IMR-90 (cell line): ENCODE results near the gene DEDD2. TPM values are rescaled to one million over a fixed set of nuclear protein-coding genes. Genes with fewer than 3 reads are reported as not detected.

Experiments
- ATAC-seq: fragments of 200-7000 bp; cut with Tn5 transposase; 2 replicates; pipeline ENCODE4 v1.9.1; 2020; ENCODE audit warnings: low read depth, mild to moderate bottlenecking, moderate library complexity
- BruUV-seq: library from RNA; stranded (reverse); fragments of 400-500 nt; replicated peaks from 2 replicates; lab custom pipeline; 2021; lab: Mats Ljungman, UMichigan
- CTCF ChIA-PET: fragments of 300-600 bp; formaldehyde crosslinking; extraction: SDS; loops from one replicate; lab custom pipeline; 2021; ENCODE audit warnings: antibody characterized with exemption; lab: Yijun Ruan, JAX
- POLR2A ChIA-PET: fragments of 300-600 bp; sonication (Branson Sonifier 250); formaldehyde crosslinking; loops from one replicate; lab custom pipeline; 2022; ENCODE audit warnings: antibody characterized with exemption; ENCODE audit not compliant: unreplicated experiment; lab: Charles Lee
- DNase-seq: peaks from one replicate; pipeline ENCODE4 v3.0.0; 2013
- H2AFZ ChIP-seq: replicated peaks from 2 replicates; pipeline ENCODE3; 2013; ENCODE audit warnings: low read length, mild to moderate bottlenecking; ENCODE audit not compliant: poor library complexity
- H2AK5ac ChIP-seq: 2 replicates; pipeline ENCODE4 v1.6.1; 2013; ENCODE audit warnings: low read depth, low read length, inconsistent platforms
- H2AK9ac ChIP-seq: replicated peaks from 2 replicates; pipeline ENCODE3; 2013; ENCODE audit warnings: mild to moderate bottlenecking, low read depth, low read length, moderate library complexity; ENCODE audit not compliant: poor library complexity
- H2BK120ac ChIP-seq: 2 replicates; pipeline ENCODE4 v1.6.1; 2013; ENCODE audit warnings: low read depth, low read length, inconsistent platforms
- H2BK15ac ChIP-seq: 3 replicates; pipeline ENCODE4 v1.6.1; 2013; ENCODE audit warnings: low read depth, low read length, inconsistent platforms
- H2BK20ac ChIP-seq: 2 replicates; pipeline ENCODE4 v1.6.1; 2013; ENCODE audit warnings: low read depth, mild to moderate bottlenecking, inconsistent platforms, low read length, moderate library complexity
- H2BK5ac ChIP-seq: 2 replicates; pipeline ENCODE4 v1.6.1; 2013; ENCODE audit warnings: mild to moderate bottlenecking, low read depth, low read length, inconsistent platforms; ENCODE audit not compliant: poor library complexity, severe bottlenecking
- H3K14ac ChIP-seq: replicated peaks from 2 replicates; pipeline ENCODE4 v1.6.1; 2013; ENCODE audit warnings: low read depth, low read length, inconsistent platforms
- H3K18ac ChIP-seq: 2 replicates; pipeline ENCODE4 v1.6.1; 2013; ENCODE audit warnings: low read depth, low read length, control low read depth
- H3K23ac ChIP-seq: 2 replicates; pipeline ENCODE4 v1.6.1; 2013; ENCODE audit warnings: low read depth, low read length, inconsistent platforms
- H3K27ac ChIP-seq: 2 replicates; pipeline ENCODE4 v1.5.1; 2013; ENCODE audit warnings: mild to moderate bottlenecking, control low read depth, low read length; ENCODE audit not compliant: insufficient read depth
- H3K27me3 ChIP-seq: 2 replicates; pipeline ENCODE4 v1.6.1; 2013; ENCODE audit warnings: low read length; ENCODE audit not compliant: control insufficient read depth, insufficient read depth
- H3K36me3 ChIP-seq: 2 replicates; pipeline ENCODE4 v1.6.1; 2013; ENCODE audit warnings: low read length, mixed read lengths; ENCODE audit not compliant: control insufficient read depth, insufficient read depth
- H3K4ac ChIP-seq: 2 replicates; pipeline ENCODE4 v1.6.1; 2013; ENCODE audit warnings: low read depth, low read length, inconsistent platforms
- H3K4me1 ChIP-seq: 2 replicates; pipeline ENCODE4 v1.6.1; 2013; ENCODE audit warnings: low read length, mixed read lengths; ENCODE audit not compliant: control insufficient read depth, insufficient read depth
- H3K4me2 ChIP-seq: 2 replicates; pipeline ENCODE4 v1.6.1; 2013; ENCODE audit warnings: low read depth, mild to moderate bottlenecking, control low read depth, low read length, moderate library complexity
- H3K4me3 ChIP-seq: 2 replicates; pipeline ENCODE4 v1.5.1; 2013; ENCODE audit warnings: low read depth, mild to moderate bottlenecking, control low read depth, low read length, moderate library complexity; ENCODE audit not compliant: insufficient read depth
- H3K56ac ChIP-seq: 2 replicates; pipeline ENCODE4 v1.6.1; 2013; ENCODE audit warnings: low read length, inconsistent platforms; ENCODE audit not compliant: insufficient read depth; ENCODE audit errors: extremely low read depth
- H3K79me1 ChIP-seq, 2 experiments: 2 replicates each; pipeline ENCODE4 v1.6.1; 2013; ENCODE audit warnings: low read length in 2 of 2, inconsistent platforms in 1 of 2, low read depth in 1 of 2
- H3K9ac ChIP-seq: 2 replicates; pipeline ENCODE4 v1.6.1; 2013; ENCODE audit warnings: low read depth, low read length, control low read depth
- H3K9me1 ChIP-seq: 2 replicates; pipeline ENCODE4 v1.6.1; 2013; ENCODE audit warnings: low read length, inconsistent platforms; ENCODE audit not compliant: insufficient read depth
- H3K9me3 ChIP-seq: 2 replicates; pipeline ENCODE4 v1.6.1; 2013; ENCODE audit warnings: low read length; ENCODE audit not compliant: control insufficient read depth, insufficient read depth
- H4K20me1 ChIP-seq: 2 replicates; pipeline ENCODE4 v1.6.1; 2013; ENCODE audit warnings: low read length, inconsistent platforms; ENCODE audit not compliant: insufficient read depth
- H4K5ac ChIP-seq: 2 replicates; pipeline ENCODE4 v1.6.1; 2013; ENCODE audit warnings: mild to moderate bottlenecking, low read depth, low read length, control low read depth
- H4K8ac ChIP-seq, 2 experiments: 2 replicates each; pipeline ENCODE4 v1.6.1; 2013; ENCODE audit warnings: low read depth in 2 of 2, low read length in 2 of 2, control low read depth in 1 of 2, inconsistent platforms in 1 of 2
- H4K91ac ChIP-seq: 2 replicates; pipeline ENCODE4 v1.6.1; 2013; ENCODE audit warnings: low read depth, low read length, inconsistent platforms; ENCODE audit not compliant: insufficient read depth
- POLR2A ChIP-seq: IDR thresholded peaks from 2 replicates; pipeline ENCODE4 v1.6.1; 2012; ENCODE audit warnings: mild to moderate bottlenecking, low read depth, low read length
- WGBS, 2 experiments: methylation state at CpG; one replicate each; pipeline versions ENCODE4 v1.1.5 to v1.1.7; 2013; ENCODE audit warnings: missing lambda C conversion rate in 2 of 2; ENCODE audit not compliant: insufficient read length in 1 of 2; ENCODE audit errors: extremely low coverage in 2 of 2; 5-methylcytosine and 5-hydroxymethylcytosine counted together
- dilution Hi-C: fragments of 300-500 bp; cut with HindIII; formaldehyde crosslinking; loops from one replicate; pipeline ENCODE4 v1.14.3; 2018; ENCODE audit warnings: low sequenced_read_pairs; ENCODE audit not compliant: unreplicated experiment
- in situ Hi-C: fragments of 300-500 bp; cut with MboI; formaldehyde crosslinking; loops from 3 replicates; pipeline ENCODE4 v1.14.3; 2019; ENCODE audit warnings: low sequenced_read_pairs, inconsistent platforms, mixed read lengths
- intact Hi-C: fragments of 100-400 bp; cut with micrococcal nuclease; formaldehyde crosslinking; loops from 2 replicates; pipeline ENCODE4 v1.10.0; 2022
- polyA plus RNA-seq, 3 experiments: library from polyadenylated mRNA; depleted of rRNA; stranded (reverse); fragments of >200 nt; gene quantifications; 2 replicates each; pipeline ENCODE4 v1.2.3, GENCODE V29; 2012; ENCODE audit warnings: low replicate concordance in 1 of 3
- total RNA-seq: library from RNA; depleted of rRNA; stranded (reverse); fragments of >200 nt; gene quantifications from 2 replicates; pipeline ENCODE4 v1.2.3, GENCODE V29; 2012
- TF ChIP-seq, protein P1 (sequence below): fragments of 150-350 bp; IDR thresholded peaks from 2 replicates; pipeline ENCODE4 v1.6.1; 2017; ENCODE audit warnings: mild to moderate bottlenecking, antibody characterized with exemption, low read length, low read depth

Gene DEDD2
- total and polyA plus RNA-seq, 2 of the 4 experiments (the other 2 are of a cell fraction) = 8.2 to 21.0 TPM

DNA sequence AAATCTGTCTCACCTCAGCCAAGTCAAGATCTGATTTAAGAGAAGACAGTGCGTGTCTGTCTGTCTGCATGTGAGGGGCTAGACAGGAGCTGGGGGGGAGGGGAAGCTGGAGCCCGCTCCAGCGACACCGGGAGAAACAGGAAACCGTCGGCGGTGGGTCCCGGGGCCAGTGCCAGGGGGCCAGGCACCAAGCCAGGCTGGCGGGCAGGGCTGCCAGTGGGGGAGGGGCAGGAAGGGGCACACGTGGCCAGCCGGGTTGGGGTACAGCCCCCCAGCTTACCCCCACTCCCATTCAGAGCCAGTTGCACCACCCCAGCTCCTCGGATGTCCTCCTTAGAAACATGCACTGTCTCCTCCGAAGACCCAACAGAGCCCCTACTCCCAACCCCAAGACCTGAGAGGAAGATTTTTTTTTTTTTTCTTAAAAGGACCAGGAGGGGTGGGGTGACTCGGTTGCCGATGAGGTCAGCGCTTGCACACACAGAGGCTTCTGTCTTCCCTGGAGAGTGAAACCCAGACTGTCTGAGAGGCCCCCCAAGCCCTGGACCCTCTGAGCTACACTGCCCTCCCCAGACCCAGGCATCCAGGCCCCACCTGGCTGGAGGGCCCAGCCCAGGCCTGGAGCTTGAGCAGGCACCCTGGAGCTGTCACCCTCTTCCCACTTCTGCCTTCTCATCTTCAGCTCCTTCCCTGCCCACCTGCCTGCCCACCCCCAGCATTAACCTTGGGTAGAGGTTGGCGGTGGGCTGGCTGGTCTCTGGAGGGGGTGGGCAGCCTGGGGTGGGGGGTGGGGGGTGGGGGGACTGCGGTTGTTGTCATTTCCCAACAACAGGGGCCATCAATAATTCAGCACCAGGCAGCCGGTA, 33.4 kb upstream of the DEDD2 start:
- peaks cover 15% of the 10 kb centered on the region for H3K36me3 ChIP-seq
- peak overlapping the region; percentile 59; the same call in 1 of the 2 replicates for H2BK120ac ChIP-seq
- ChIA-PET CTCF (interaction anchor here (0.6 kb wide), 1 partner anchor 142 kb away, joined by 5 read pairs; no protein-coding TSS in a partner anchor), POLR2A (interaction anchor here (1.7 kb wide), 1 partner anchor 8 kb away, joined by 4 read pairs; no protein-coding TSS in a partner anchor)
- dilution Hi-C loops (no loop called here), in situ Hi-C loops (no loop called here), intact Hi-C loops (no loop called here)
- H2AK5ac ChIP-seq = peak overlapping the region; percentile 90
- 0 out of 2 replicates have a peak overlapping the region, but pooled peaks have one; percentile 62 for H3K18ac ChIP-seq
- H3K9me1 ChIP-seq = peaks cover 7% of the 10 kb centered on the region; the same call in 1 of the 2 replicates
- no peak overlapping the region; the same call in 2 of the 3 replicates for H2BK15ac ChIP-seq
- peak overlapping the region; percentile 63; the same call in 1 of the 2 replicates for H4K5ac ChIP-seq
- H3K9ac ChIP-seq = peak overlapping the region; percentile 53
- no peaks in the 10 kb centered on the region for H3K27me3 ChIP-seq
- H3K27ac ChIP-seq = peak overlapping the region; percentile 82
- DNase-seq (peak; percentile 50), ATAC-seq (no peak)
- peak overlapping the region; percentile 65 for H3K4me2 ChIP-seq
- H2BK20ac ChIP-seq = 0 out of 2 replicates have a peak overlapping the region, but pooled peaks have one; percentile 55
- H3K14ac ChIP-seq = peak overlapping the region; percentile 68; the same call in 1 of the 2 replicates
- peak overlapping the region; percentile 92 for H3K23ac ChIP-seq
- H3K9me3 ChIP-seq = no peaks in the 10 kb centered on the region
- H3K4me1 ChIP-seq = peaks cover 24% of the 10 kb centered on the region
- H4K20me1 ChIP-seq = peaks cover 53% of the 10 kb centered on the region
- peak overlapping the region; percentile 78 for H2BK5ac ChIP-seq
- peak overlapping the region; percentile 49 for H3K56ac ChIP-seq
- H4K8ac ChIP-seq = peak overlapping the region; percentile 61 to 79; a peak in 1 of 4 replicates
- BruUV-seq = no TSS peak
- TF ChIP-seq POLR2A = no peak; the same call in 1 of the 2 replicates
- TF ChIP-seq, protein P1, sequence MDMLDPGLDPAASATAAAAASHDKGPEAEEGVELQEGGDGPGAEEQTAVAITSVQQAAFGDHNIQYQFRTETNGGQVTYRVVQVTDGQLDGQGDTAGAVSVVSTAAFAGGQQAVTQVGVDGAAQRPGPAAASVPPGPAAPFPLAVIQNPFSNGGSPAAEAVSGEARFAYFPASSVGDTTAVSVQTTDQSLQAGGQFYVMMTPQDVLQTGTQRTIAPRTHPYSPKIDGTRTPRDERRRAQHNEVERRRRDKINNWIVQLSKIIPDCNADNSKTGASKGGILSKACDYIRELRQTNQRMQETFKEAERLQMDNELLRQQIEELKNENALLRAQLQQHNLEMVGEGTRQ = 0 out of 2 replicates have a peak, but pooled peaks have one; percentile 37
- 10% methylated on average over 2 of the region's 19 CpGs; no CpG with 5 or more reads in 1 of the 2 experiments for WGBS, 2 experiments
- H3K4ac ChIP-seq = peak overlapping the region; percentile 63
- no peak overlapping the region for H3K4me3 ChIP-seq
- peak overlapping the region; percentile 68 for H4K91ac ChIP-seq
- H2AFZ ChIP-seq = peak overlapping the region; percentile 34
- H3K79me1 ChIP-seq = peaks cover 6 to 57% of the 10 kb centered on the region in 2 experiments; a peak in 3 of 4 replicates
- peak overlapping the region; percentile 93 for H2AK9ac ChIP-seq
